GM23248 (cell line): Measurements from ENCODE around the gene SESN1. TPM values are rescaled to one million over a fixed set of nuclear protein-coding genes. Genes with fewer than 3 reads are reported as not detected.

ENCODE experiments used
- DNase-seq: peaks from one replicate; pipeline ENCODE4 v3.0.0-alpha.2; 2015
- H2AFZ ChIP-seq: fragments of 200-600 bp; sonication (generic); 2 replicates; pipeline ENCODE4 v1.6.1; 2016; ENCODE audit warnings: antibody characterized with exemption
- H3F3A ChIP-seq: fragments of 200-600 bp; sonication (generic); 2 replicates; pipeline ENCODE4 v1.6.1; 2016; ENCODE audit warnings: mild to moderate bottlenecking, antibody characterized with exemption, mixed run types; ENCODE audit not compliant: insufficient read depth
- H3K27ac ChIP-seq: fragments of 200-600 bp; sonication (generic); 2 replicates; pipeline ENCODE4 v1.5.1; 2016; ENCODE audit warnings: mild to moderate bottlenecking
- H3K27me3 ChIP-seq: fragments of 200-600 bp; sonication (generic); replicated peaks from 2 replicates; pipeline ENCODE4 v1.6.1; 2016; ENCODE audit warnings: mild to moderate bottlenecking; ENCODE audit not compliant: insufficient read depth
- H3K36me3 ChIP-seq: fragments of 200-600 bp; sonication (generic); 2 replicates; pipeline ENCODE4 v1.6.1; 2016; ENCODE audit warnings: low read depth, mild to moderate bottlenecking
- H3K4me1 ChIP-seq: fragments of 200-600 bp; sonication (generic); 2 replicates; pipeline ENCODE4 v1.6.1; 2016; ENCODE audit warnings: mild to moderate bottlenecking; ENCODE audit not compliant: insufficient read depth
- H3K4me2 ChIP-seq: fragments of 200-600 bp; sonication (generic); one replicate; pipeline ENCODE4 v1.6.1; 2016; ENCODE audit warnings: mild to moderate bottlenecking; ENCODE audit not compliant: unreplicated experiment
- H3K4me3 ChIP-seq: fragments of 200-600 bp; sonication (generic); 2 replicates; pipeline ENCODE4 v1.5.1; 2016; ENCODE audit warnings: mild to moderate bottlenecking
- H3K79me2 ChIP-seq: fragments of 200-600 bp; sonication (generic); 2 replicates; pipeline ENCODE4 v1.6.1; 2016; ENCODE audit warnings: mild to moderate bottlenecking; ENCODE audit not compliant: insufficient read depth
- H3K9ac ChIP-seq: fragments of 200-600 bp; sonication (generic); 2 replicates; pipeline ENCODE4 v1.6.1; 2016; ENCODE audit warnings: mild to moderate bottlenecking
- H3K9me2 ChIP-seq: fragments of 200-600 bp; sonication (generic); 2 replicates; pipeline ENCODE4 v1.6.1; 2016; ENCODE audit warnings: mixed run types, mild to moderate bottlenecking, moderate library complexity; ENCODE audit not compliant: insufficient read depth
- H3K9me3 ChIP-seq: fragments of 200-600 bp; sonication (generic); one replicate; pipeline ENCODE4 v1.6.1; 2017; ENCODE audit warnings: low read depth
- H4K20me1 ChIP-seq: fragments of 200-600 bp; sonication (generic); 2 replicates; pipeline ENCODE4 v1.6.0; 2016; ENCODE audit not compliant: insufficient read depth
- EZH2 ChIP-seq: fragments of 200-600 bp; sonication (generic); IDR thresholded peaks from 2 replicates; pipeline ENCODE4 v1.6.1; 2018; ENCODE audit warnings: antibody characterized with exemption, mild to moderate bottlenecking; ENCODE audit not compliant: insufficient read depth, poor library complexity, severe bottlenecking
- EZH2phosphoT487 ChIP-seq: fragments of 200-600 bp; sonication (generic); IDR thresholded peaks from 2 replicates; pipeline ENCODE4 v1.6.1; 2018; ENCODE audit warnings: antibody characterized with exemption, moderate library complexity, mild to moderate bottlenecking, low read depth; ENCODE audit not compliant: insufficient read depth
- WGBS, 2 experiments: methylation state at CpG; one replicate each; pipeline ENCODE4 v1.1.6; 2015 to 2017; ENCODE audit warnings: low lambda C conversion rate in 2 of 2, low coverage in 1 of 2; ENCODE audit errors: missing lambda C conversion rate in 2 of 2; 5-methylcytosine and 5-hydroxymethylcytosine counted together
- in situ Hi-C: fragments of 300-500 bp; cut with MboI; formaldehyde crosslinking; loops from 2 replicates; pipeline ENCODE4 v1.15.0; 2020
- polyA plus RNA-seq: library from polyadenylated mRNA; unstranded; fragments of >200 nt; fragmentation: Nextera tagmentation; extraction: Ambion mirVana; gene quantifications from 2 replicates; pipeline ENCODE4 v1.2.1, GENCODE V29; 2016
- total RNA-seq: library from RNA; depleted of rRNA; stranded (reverse); fragments of >200 nt; shearing (Covaris generic); gene quantifications from 2 replicates; pipeline ENCODE4 v1.2.3, GENCODE V29; 2014

The SESN1 gene
- total and polyA plus RNA-seq, 2 experiments from 2014 or later: 14.2 to 17.6 TPM

GRCh38 chr6:108996208-108996607, 98.4 kb downstream of the SESN1 start:
- Histone ChIP-seq H2AFZ (no peak overlapping the region), H3K4me2 (no peak overlapping the region), H3K4me1 (no peaks in the 10 kb centered on the region), H3K27me3 (no peaks in the 10 kb centered on the region), H3K9me3 (no peaks in the 10 kb centered on the region), H3K79me2 (peaks cover 12% of the 10 kb centered on the region), H4K20me1 (no peaks in the 10 kb centered on the region; the same call in 1 of the 2 replicates), H3K9me2 (no peaks in the 10 kb centered on the region), H3F3A (no peaks in the 10 kb centered on the region; the same call in 1 of the 2 replicates), H3K27ac (no peak overlapping the region), H3K36me3 (peaks cover 57% of the 10 kb centered on the region), H3K9ac (no peak overlapping the region), H3K4me3 (no peak overlapping the region)
- DNase-seq: no peak
- in situ Hi-C loops: no loop called here
- WGBS, 2 experiments: 96 to 97% methylated on average over 1 of the region's 1 CpG
- no peak for TF ChIP-seq EZH2phosphoT487
- TF ChIP-seq EZH2: no peak

DNA sequence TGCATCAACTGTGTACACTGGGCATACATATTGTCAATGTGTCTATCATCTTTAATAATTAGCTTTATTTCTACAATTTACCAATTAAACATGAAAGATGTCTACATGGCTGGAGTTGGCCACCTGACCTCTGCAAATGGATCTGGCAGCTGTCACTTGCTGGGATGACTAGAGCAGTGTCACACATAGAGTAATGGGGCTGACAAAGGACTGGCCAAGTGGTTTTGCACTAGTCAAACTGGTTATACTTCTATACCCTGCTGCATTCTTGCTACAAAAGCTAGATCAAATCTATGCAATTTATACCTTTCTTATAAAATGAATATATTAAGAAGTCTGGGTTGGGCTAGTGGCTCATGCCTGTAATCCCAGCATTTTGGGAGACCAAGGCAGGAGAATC, 99.3 kb downstream of the SESN1 start:
- Histone ChIP-seq H2AFZ (no peak overlapping the region), H3K27me3 (no peaks in the 10 kb centered on the region), H3F3A (no peaks in the 10 kb centered on the region), H3K36me3 (peaks cover 60% of the 10 kb centered on the region), H3K9ac (no peak overlapping the region), H3K4me1 (no peaks in the 10 kb centered on the region), H4K20me1 (no peaks in the 10 kb centered on the region), H3K9me3 (no peaks in the 10 kb centered on the region), H3K4me2 (no peak overlapping the region), H3K4me3 (no peak overlapping the region), H3K79me2 (0 out of 2 replicates have a peak, but pooled peaks cover 4% of the 10 kb centered on the region), H3K9me2 (no peaks in the 10 kb centered on the region), H3K27ac (no peak overlapping the region)
- in situ Hi-C loops: no loop called here
- no peak for DNase-seq
- TF ChIP-seq EZH2 (no peak), EZH2phosphoT487 (no peak)

DNA sequence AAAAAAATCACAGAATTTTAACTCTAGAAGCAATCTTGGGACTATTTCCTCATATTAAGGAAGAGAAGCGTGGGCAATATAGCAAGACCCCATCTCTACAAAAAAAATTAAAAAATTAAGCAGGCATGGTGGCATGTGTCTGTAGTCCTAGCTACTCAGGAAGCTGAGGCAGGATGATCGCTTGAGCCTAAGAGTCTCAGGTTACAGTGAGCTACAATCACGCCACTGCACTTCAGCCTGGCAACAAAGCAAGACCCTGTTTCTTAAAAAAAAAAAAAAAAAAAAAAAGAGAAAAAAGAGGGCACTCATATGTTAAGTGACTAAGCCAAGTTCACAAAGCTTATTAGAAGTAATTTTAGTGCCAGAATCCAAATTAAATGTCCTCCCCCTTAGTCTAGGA, 100.8 kb downstream of the SESN1 start:
- H3K27ac ChIP-seq: no peak overlapping the region
- no peaks in the 10 kb centered on the region for H3F3A ChIP-seq
- no peaks in the 10 kb centered on the region for H3K27me3 ChIP-seq
- no peaks in the 10 kb centered on the region for H4K20me1 ChIP-seq
- in situ Hi-C loops: no loop called here
- H3K9ac ChIP-seq: no peak overlapping the region
- no peak for DNase-seq
- H3K79me2 ChIP-seq: no peaks in the 10 kb centered on the region
- H3K36me3 ChIP-seq: peaks cover 56% of the 10 kb centered on the region
- no peaks in the 10 kb centered on the region for H3K9me3 ChIP-seq
- TF ChIP-seq EZH2phosphoT487: no peak
- TF ChIP-seq EZH2: no peak
- no peaks in the 10 kb centered on the region for H3K4me1 ChIP-seq
- no peak overlapping the region for H2AFZ ChIP-seq
- no peaks in the 10 kb centered on the region for H3K9me2 ChIP-seq
- 84 to 85% methylated on average over 3 of the region's 3 CpGs for WGBS, 2 experiments
- H3K4me3 ChIP-seq: no peak overlapping the region
- H3K4me2 ChIP-seq: no peak overlapping the region

- no peak overlapping the region for H2AFZ ChIP-seq
- H3K9ac ChIP-seq: no peak overlapping the region
- no peak for DNase-seq
- H3K36me3 ChIP-seq: peaks cover 47% of the 10 kb centered on the region
- no peaks in the 10 kb centered on the region for H3K9me2 ChIP-seq
- H3K79me2 ChIP-seq: no peaks in the 10 kb centered on the region
- H3K9me3 ChIP-seq: no peaks in the 10 kb centered on the region
- H3K27me3 ChIP-seq: no peaks in the 10 kb centered on the region
- H4K20me1 ChIP-seq: no peaks in the 10 kb centered on the region
- TF ChIP-seq EZH2phosphoT487 (no peak), EZH2 (no peak)
- WGBS, 2 experiments: 95 to 98% methylated on average over 3 of the region's 3 CpGs
- H3F3A ChIP-seq: no peaks in the 10 kb centered on the region
- H3K27ac ChIP-seq: no peak overlapping the region
- in situ Hi-C loops: no loop called here
- no peak overlapping the region for H3K4me3 ChIP-seq
- H3K4me2 ChIP-seq: no peak overlapping the region
- no peaks in the 10 kb centered on the region for H3K4me1 ChIP-seq
Observed at GRCh38 chr6:108989700-108990099, 104.9 kb downstream of the SESN1 start.

GRCh38 chr6:108988765-108989164, 105.9 kb downstream of the SESN1 start:
- Histone ChIP-seq H3K27me3 (no peaks in the 10 kb centered on the region), H3K9me2 (no peaks in the 10 kb centered on the region), H3K36me3 (peaks cover 47% of the 10 kb centered on the region), H3K4me2 (no peak overlapping the region), H3K9me3 (no peaks in the 10 kb centered on the region), H4K20me1 (no peaks in the 10 kb centered on the region), H3K4me1 (no peaks in the 10 kb centered on the region), H3K79me2 (no peaks in the 10 kb centered on the region), H3F3A (no peaks in the 10 kb centered on the region), H3K4me3 (no peak overlapping the region), H3K27ac (no peak overlapping the region), H2AFZ (no peak overlapping the region), H3K9ac (no peak overlapping the region)
- 93 to 98% methylated on average over 5 of the region's 5 CpGs for WGBS, 2 experiments
- DNase-seq: no peak
- in situ Hi-C loops: no loop called here
- no peak for TF ChIP-seq EZH2phosphoT487
- TF ChIP-seq EZH2: no peak
